GM18861 (cell line): ENCODE results near the gene CACNA1C.

Source experiments
- ATAC-seq: cut with Tn5 transposase; IDR thresholded peaks from one replicate; pipeline ENCODE4 v1.9.1; 2021; ENCODE audit not compliant: unreplicated experiment

Gene CACNA1C

DNA sequence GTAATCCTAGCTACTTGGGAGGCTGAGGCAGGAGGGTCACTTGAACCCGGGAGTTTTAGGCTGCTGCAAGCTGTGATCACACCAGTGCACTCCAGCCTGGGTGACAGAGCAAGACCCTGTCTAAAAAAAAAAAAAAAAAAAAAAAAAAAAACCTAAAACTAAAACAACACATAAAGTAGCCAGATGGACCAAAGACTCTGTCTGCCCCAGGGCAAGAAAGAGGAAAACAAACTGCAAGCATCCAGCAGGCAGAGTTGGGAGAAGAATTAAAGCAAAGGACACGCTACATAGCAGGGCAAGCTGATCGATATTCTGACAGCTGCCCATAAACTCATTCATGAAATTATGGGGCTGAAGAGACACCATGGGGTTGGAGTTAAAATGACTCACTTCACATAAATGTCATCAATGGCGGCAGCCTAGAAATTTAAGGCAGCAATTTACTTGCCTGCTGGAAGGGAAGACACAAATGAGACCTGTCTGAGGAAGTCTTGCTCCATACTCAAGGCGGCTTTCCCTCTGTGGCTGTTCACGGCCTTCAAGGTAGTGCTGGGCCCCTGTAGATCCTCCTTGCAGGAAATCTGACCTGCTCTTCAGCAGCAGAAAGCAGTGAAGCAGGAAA, 482.9 kb downstream of the CACNA1C start:
- ATAC-seq = no peak

GRCh38 chr12:2536724-2537123, 483.9 kb downstream of the CACNA1C start:
- ATAC-seq = no peak

DNA sequence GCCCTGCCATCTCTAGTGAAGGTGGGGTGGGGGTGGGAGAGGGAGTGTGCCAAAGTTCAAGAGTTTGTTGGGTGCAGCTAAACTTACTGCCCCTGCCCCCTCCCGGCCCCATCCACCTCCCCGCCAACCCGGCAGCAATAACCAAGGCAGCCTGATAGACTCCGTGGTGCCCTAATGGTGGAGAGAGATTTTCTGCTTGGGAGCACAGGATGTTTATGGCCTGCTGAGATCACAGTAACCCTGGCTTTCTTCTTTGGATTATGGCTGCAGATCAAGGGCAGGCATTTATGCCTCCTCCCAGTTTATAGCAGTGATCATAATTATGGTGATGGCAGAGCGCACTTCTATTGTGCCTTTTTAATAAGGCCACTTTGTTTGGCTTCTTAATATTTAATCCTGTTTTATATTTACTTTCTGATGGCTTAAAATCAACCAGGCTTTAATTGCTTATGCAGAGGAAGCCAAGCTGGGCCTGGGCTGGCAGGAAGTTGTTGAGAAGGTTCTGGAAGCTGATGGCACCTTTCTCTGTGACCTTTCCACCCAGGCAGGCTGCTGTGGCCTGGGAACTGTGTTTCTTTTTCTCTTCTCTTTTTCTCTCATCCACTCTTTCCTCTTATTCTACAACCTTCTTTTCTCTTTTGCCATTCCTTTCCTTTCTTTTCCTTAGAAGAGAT, 485.2 kb downstream of the CACNA1C start:
- no peak for ATAC-seq

DNA sequence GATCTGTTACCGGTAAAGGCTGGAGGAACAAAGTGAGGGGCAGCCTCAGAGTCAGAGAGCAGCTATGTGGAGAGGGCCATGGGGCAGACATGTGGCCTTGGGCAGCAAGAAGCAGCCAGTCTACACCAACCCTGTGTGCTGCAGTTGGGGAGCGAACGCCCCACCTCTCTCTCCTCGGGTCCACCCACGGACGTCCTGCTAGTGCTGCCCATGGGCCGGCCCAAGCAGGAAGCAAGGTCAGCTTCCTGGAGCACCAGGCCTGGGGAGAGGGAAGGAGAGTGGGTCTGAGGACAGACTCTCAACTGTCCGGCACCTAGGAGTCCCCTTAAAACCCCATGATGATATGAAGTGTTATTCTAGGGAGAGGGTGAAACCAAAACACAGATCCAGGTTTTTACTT, 487.2 kb downstream of the CACNA1C start:
- no peak for ATAC-seq

GRCh38 chr12:2540535-2540941, 487.8 kb downstream of the CACNA1C start:
- ATAC-seq = no peak

GRCh38 chr12:2541631-2542204, 488.9 kb downstream of the CACNA1C start:
- no peak for ATAC-seq

- ATAC-seq = no peak
Measured at GRCh38 chr12:2543801-2544200, 491.0 kb downstream of the CACNA1C start.

- ATAC-seq = no peak
Measured at GRCh38 chr12:2544230-2544629, 491.4 kb downstream of the CACNA1C start.

DNA sequence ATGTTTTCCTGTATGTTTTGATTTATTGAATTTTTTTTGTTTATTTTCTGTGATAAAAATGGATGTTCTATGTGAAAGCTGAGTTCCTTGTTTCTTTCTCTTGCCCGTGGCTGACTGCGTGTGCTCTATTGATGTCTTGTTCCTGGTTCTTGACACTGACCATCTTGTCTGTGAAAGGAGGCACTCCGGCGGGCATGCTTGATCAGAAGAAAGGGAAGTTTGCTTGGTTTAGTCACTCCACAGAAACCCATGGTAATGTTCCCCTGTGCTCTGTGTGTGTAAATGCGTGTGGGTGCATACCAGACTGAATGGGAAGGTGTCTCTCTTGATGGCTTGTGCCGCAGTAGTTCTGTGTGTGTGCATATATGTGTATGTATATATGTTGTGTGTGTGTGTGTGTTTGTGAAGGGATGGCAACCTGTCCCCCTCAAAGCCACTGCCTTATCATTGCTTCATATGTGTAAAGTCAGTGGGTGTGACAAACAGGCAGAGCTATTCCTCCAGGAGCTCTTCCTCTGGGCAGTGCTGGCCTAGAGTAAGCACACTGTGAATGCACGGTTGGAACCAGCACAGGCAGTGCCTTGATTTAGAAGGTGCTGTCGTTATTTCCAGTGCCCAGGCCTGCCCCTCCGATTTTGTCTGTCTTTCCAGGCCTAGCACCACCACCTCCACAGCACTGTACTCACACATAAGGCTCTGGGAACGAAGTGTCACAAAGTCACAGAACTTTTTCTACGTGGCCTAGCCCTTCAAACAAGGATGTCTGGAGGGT, 494.7 kb downstream of the CACNA1C start:
- ATAC-seq = no peak

- ATAC-seq = no peak
Measured at GRCh38 chr12:2548081-2548480, 495.3 kb downstream of the CACNA1C start.

DNA sequence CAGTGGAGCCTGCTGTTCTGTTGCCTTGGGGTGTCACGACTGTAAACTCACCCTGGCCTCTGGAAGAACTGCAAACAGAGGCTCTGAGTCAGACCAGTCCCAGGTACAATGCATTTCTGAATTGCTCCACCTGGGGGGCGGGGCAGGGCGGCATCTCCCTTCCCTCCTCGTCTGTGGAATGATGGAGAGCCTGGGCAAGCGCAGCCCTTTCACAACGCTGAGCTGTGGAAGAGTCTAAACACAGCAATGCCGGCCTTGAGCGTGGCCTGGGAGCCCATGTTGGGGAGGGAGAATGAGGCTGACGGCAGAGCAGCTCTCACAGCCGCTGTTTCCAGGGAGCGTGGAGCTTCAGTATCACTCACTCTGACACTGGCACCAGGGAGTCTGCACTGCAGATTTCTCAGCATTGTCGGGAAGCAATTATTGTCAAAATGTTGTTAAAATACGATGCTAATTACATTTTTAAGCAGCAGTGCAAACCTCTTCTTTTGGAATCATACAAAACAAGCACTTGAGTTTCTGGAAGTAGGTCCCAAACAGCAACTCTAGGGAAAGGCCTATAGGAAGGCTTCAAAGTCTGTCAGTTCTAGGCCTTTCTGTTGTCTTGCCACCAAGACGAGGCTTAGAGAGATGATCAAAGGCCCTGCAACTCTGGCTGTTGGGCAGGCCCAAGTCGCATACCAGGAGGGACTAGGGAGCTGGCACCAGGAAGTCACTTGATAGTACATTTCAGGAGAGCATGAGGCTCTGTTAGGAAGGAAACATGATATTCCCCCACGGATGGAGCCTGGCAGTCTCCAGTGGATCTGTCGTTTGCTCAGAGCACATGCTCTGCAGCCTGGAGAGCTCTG, 498.0 kb downstream of the CACNA1C start:
- no peak for ATAC-seq

- no peak for ATAC-seq
Measured at GRCh38 chr12:2551412-2551900, 498.7 kb downstream of the CACNA1C start.

DNA sequence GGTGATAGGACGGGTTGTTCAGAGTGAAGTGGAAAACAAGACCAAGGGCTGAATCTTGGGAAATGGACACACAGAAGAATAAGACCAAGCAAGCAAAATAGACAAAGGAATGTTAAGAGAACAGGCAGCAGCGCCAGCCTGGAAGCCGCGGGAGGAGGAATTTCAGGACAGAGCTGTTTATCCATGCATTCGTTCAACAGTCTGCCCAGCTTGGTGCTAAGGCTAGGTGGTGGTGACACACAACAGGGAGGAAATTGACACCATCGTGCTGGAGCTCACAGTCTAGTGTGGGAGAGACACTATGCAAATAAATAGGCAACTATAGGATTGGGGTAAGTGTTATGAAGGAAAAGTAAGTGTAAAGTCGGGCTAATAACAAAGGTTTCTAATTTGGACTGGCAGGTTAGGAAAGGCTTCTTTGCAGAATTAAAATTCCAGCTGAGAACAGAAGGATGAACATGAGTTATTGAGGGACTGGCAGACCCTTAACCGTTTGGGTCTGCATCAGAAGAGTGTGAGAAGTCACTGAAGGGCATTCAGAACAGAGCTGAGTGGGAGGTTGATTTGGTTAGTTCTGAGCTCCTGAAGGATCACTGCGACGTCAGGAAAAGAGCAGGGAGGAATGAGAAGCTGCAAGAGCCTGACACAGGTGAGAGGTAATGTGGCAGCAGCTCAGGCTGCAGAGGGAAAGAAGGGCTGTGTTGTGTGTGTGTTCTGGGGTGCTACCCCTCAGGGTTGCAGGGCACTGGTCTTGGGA, 499.4 kb downstream of the CACNA1C start:
- no peak for ATAC-seq

DNA sequence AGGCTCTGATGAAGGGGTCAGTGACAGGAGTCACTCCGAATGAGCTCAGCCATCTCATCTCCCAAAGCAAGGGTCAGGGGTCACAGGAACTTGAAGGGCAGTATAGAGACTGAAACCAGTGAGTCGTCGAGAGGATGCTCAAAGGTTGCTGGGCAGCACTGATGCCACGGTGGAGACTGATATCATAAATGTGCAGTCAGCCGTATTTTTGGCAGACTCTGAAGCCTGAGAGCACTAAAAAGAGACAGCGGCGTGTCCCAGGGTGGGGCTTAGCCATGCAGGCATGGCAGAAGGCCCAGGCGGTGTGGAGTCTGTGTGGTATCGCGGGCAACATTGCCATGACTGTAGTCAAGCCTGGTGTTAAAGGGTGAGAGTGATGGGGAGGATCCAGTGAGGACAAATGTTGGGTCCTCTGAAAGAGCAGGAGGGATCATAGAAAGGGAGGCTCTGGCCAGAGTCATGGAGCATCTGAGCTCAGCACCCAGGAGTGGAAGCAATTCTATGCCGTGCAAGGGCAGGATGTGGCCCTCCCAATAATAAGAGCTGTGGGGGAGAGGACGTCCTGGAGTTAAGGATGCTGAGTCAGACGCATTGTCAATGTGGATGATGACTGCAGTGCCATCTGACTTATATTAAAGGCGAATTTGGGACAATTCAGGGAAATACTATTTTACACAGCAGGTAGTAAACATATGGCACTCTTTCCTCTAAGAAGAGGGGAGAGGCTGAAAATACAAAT, 500.8 kb downstream of the CACNA1C start:
- ATAC-seq = no peak

DNA sequence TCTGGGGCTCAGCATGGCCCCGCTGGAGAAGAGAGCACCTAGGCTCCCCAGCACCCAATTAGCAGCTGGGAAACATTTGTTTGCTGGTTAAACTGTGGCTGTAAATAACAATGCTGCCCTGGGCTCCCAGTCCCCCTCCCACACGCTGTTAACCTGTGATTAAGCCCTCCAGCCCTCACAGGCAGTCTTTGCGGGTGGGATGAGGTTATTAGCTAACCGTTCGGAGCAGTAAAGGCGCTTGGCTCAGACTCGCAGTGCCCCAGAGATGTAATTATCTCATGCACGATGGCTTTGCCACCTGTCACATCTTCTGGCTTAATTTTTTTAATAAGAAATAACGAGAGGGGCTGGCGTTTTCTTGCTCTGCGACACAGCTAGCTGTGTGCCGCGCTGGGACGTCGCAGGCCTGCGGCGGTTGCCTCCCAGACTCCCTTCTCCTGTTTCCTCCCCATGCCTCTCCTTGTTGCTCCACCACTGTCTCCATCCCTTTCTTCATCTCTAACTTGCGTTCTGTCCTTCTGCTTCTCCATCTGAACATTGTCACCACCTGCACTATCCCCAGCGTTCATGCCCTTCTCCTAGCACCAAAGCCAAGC, 502.8 kb downstream of the CACNA1C start:
- no peak for ATAC-seq

- ATAC-seq = no peak
Measured at GRCh38 chr12:2557597-2557996, 504.8 kb downstream of the CACNA1C start.

- ATAC-seq = no peak
Measured at GRCh38 chr12:2559931-2560330, 507.1 kb downstream of the CACNA1C start.

DNA sequence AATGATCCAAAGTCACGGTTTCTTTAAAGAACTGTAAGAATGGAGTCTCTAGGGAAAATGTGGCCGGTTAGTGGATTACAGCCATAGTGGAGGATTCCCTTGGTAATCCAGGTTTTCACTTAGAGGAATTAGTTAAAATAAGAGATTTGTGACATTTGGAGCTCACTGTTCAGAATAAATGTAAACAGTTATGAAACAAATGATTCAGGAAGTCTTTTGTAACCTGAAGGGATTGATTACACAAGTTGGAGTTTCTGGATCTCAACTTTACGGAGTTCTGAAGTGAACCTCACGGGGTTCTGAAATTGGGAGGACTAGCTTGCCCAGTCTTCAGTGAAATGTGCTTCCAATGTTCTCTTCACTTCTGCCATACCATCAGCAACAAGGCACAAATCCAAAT, 507.6 kb downstream of the CACNA1C start:
- ATAC-seq = no peak

- ATAC-seq = no peak
Measured at GRCh38 chr12:2561367-2561766, 508.6 kb downstream of the CACNA1C start.
